ENCODE data around the gene OSR1.

DNA sequence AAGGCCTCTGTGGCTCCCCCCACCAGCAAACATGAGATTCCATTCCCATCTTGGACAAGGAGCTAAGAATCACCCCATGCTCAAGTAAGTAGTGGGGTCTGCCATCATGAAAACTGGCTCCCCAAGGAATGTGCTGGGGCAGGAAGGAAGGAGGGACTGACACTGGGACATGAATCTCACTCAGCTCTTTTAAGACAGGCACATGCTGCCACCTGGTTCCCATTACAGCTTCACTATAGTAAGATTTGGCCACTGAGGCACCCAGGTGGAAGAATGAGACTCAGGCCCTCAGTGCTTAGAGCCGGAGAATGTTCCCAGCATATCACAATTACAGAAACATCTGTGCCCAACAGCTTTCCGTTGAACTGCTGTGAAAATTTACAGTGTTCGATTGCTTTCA, 38.7 kb downstream of the OSR1 start:
- TF ChIP-seq, protein P1, sequence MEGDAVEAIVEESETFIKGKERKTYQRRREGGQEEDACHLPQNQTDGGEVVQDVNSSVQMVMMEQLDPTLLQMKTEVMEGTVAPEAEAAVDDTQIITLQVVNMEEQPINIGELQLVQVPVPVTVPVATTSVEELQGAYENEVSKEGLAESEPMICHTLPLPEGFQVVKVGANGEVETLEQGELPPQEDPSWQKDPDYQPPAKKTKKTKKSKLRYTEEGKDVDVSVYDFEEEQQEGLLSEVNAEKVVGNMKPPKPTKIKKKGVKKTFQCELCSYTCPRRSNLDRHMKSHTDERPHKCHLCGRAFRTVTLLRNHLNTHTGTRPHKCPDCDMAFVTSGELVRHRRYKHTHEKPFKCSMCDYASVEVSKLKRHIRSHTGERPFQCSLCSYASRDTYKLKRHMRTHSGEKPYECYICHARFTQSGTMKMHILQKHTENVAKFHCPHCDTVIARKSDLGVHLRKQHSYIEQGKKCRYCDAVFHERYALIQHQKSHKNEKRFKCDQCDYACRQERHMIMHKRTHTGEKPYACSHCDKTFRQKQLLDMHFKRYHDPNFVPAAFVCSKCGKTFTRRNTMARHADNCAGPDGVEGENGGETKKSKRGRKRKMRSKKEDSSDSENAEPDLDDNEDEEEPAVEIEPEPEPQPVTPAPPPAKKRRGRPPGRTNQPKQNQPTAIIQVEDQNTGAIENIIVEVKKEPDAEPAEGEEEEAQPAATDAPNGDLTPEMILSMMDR (IDR thresholded peaks at IDR 0.05; ENCODE audit: extremely low read depth in 1 of 2, insufficient read depth in 1 of 2, low read depth in 1 of 2, low read length in 2 of 2), result no peak
- TF ChIP-seq POLR2A (IDR thresholded peaks at IDR 0.05; ENCODE audit: low read depth, low read length) (no peak), POLR2AphosphoS5 (IDR thresholded peaks at IDR 0.05; ENCODE audit: insufficient read depth, low read depth, low read length) (no peak), JUN (IDR thresholded peaks at IDR 0.05; ENCODE audit: borderline replicate concordance, insufficient read depth, insufficient read length, low read depth) (no peak), EZH2 (IDR thresholded peaks at IDR 0.05; ENCODE audit: borderline replicate concordance, low read depth, low read length, severe bottlenecking) (no peak)
- TF ChIP-seq, protein P2, sequence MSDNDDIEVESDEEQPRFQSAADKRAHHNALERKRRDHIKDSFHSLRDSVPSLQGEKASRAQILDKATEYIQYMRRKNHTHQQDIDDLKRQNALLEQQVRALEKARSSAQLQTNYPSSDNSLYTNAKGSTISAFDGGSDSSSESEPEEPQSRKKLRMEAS (IDR thresholded peaks at IDR 0.05; ENCODE audit: insufficient read depth, insufficient read length), result no peak
